ENCODE measurements around the gene FHDC1.

FHDC1 gene

GRCh38 chr4:152909901-152910300 is 26.2 kb upstream of the FHDC1 start:
- Histone ChIP-seq H3K9ac (ENCODE audit: low read length in 5 of 5) (no peak overlapping the region), H3K27me3 (ENCODE audit: control insufficient read depth in 5 of 5, insufficient read depth in 4 of 5, low read length in 5 of 5) (no peaks in the 10 kb centered on the region), H3K36me3 (ENCODE audit: control insufficient read depth in 5 of 5, insufficient read depth in 5 of 5, low read length in 5 of 5) (peaks cover 4 to 19% (median 17%) of the 10 kb centered on the region in 5 donors), H3K9me3 (ENCODE audit: control insufficient read depth in 5 of 5, low read length in 5 of 5) (no peaks in the 10 kb centered on the region), H3K4me3 (ENCODE audit: low read depth in 1 of 5, low read length in 5 of 5) (no peak overlapping the region), H3K4me1 (ENCODE audit: control insufficient read depth in 5 of 5, insufficient read depth in 5 of 5, low read length in 5 of 5) (no peaks in the 10 kb centered on the region), H3K27ac (ENCODE audit: low read depth, low read length) (no peak overlapping the region)

- Histone ChIP-seq H3K4me1 (ENCODE audit: control insufficient read depth in 5 of 5, insufficient read depth in 5 of 5, low read length in 5 of 5) (no peaks in the 10 kb centered on the region), H3K36me3 (ENCODE audit: control insufficient read depth in 5 of 5, insufficient read depth in 5 of 5, low read length in 5 of 5) (peaks cover 4 to 19% (median 17%) of the 10 kb centered on the region in 5 donors), H3K27ac (ENCODE audit: low read depth, low read length) (no peak overlapping the region)
These were observed 25.6 kb upstream of the FHDC1 start for GRCh38 chr4:152910521-152910920.

GRCh38 chr4:152917543-152918395 is 18.4 kb upstream of the FHDC1 start:
- Histone ChIP-seq H3K4me1 (ENCODE audit: control insufficient read depth in 5 of 5, insufficient read depth in 5 of 5, low read length in 5 of 5) (no peaks in the 10 kb centered on the region), H3K9ac (ENCODE audit: low read length in 5 of 5) (no peak overlapping the region), H3K27me3 (ENCODE audit: control insufficient read depth in 5 of 5, insufficient read depth in 4 of 5, low read length in 5 of 5) (no peaks in the 10 kb centered on the region), H3K9me3 (ENCODE audit: control insufficient read depth in 5 of 5, low read length in 5 of 5) (peaks cover 4 to 11% (median 6%) of the 10 kb centered on the region in 5 donors), H3K36me3 (ENCODE audit: control insufficient read depth in 5 of 5, insufficient read depth in 5 of 5, low read length in 5 of 5) (peaks cover 3 to 12% (median 4%) of the 10 kb centered on the region in 5 donors), H3K4me3 (ENCODE audit: low read depth in 1 of 5, low read length in 5 of 5) (no peak overlapping the region), H3K27ac (ENCODE audit: low read depth, low read length) (no peak overlapping the region)

More at GRCh38 chr4:152910521-152910920, 25.6 kb upstream of the FHDC1 start:
- H3K27me3 ChIP-seq (ENCODE audit: control insufficient read depth in 5 of 5, insufficient read depth in 4 of 5, low read length in 5 of 5), result no peaks in the 10 kb centered on the region
- no peak overlapping the region for H3K9ac ChIP-seq (ENCODE audit: low read length in 5 of 5)
- H3K4me3 ChIP-seq (ENCODE audit: low read depth in 1 of 5, low read length in 5 of 5), result no peak overlapping the region
- no peaks in the 10 kb centered on the region for H3K9me3 ChIP-seq (ENCODE audit: control insufficient read depth in 5 of 5, low read length in 5 of 5)

- Histone ChIP-seq H3K9ac (ENCODE audit: low read length in 5 of 5) (no peak overlapping the region), H3K4me1 (ENCODE audit: control insufficient read depth in 5 of 5, insufficient read depth in 5 of 5, low read length in 5 of 5) (no peaks in the 10 kb centered on the region), H3K27ac (ENCODE audit: low read depth, low read length) (no peak overlapping the region), H3K4me3 (ENCODE audit: low read depth in 1 of 5, low read length in 5 of 5) (no peak overlapping the region), H3K36me3 (ENCODE audit: control insufficient read depth in 5 of 5, insufficient read depth in 5 of 5, low read length in 5 of 5) (peaks cover 3 to 12% (median 4%) of the 10 kb centered on the region in 5 donors), H3K27me3 (ENCODE audit: control insufficient read depth in 5 of 5, insufficient read depth in 4 of 5, low read length in 5 of 5) (no peaks in the 10 kb centered on the region), H3K9me3 (ENCODE audit: control insufficient read depth in 5 of 5, low read length in 5 of 5) (peaks cover 4 to 11% (median 6%) of the 10 kb centered on the region in 5 donors)
These were observed 16.3 kb upstream of the FHDC1 start for GRCh38 chr4:152919826-152920225.

GRCh38 chr4:152920768-152921167 is 15.4 kb upstream of the FHDC1 start:
- peaks cover 3 to 12% (median 4%) of the 10 kb centered on the region in 5 donors for H3K36me3 ChIP-seq (ENCODE audit: control insufficient read depth in 5 of 5, insufficient read depth in 5 of 5, low read length in 5 of 5)
- no peak overlapping the region for H3K27ac ChIP-seq (ENCODE audit: low read depth, low read length)
- no peak overlapping the region for H3K4me3 ChIP-seq (ENCODE audit: low read depth in 1 of 5, low read length in 5 of 5)
- no peaks in the 10 kb centered on the region for H3K27me3 ChIP-seq (ENCODE audit: control insufficient read depth in 5 of 5, insufficient read depth in 4 of 5, low read length in 5 of 5)
- H3K4me1 ChIP-seq (ENCODE audit: control insufficient read depth in 5 of 5, insufficient read depth in 5 of 5, low read length in 5 of 5), result no peaks in the 10 kb centered on the region
- no peak overlapping the region for H3K9ac ChIP-seq (ENCODE audit: low read length in 5 of 5)
- peaks cover 4 to 11% (median 6%) of the 10 kb centered on the region in 5 donors for H3K9me3 ChIP-seq (ENCODE audit: control insufficient read depth in 5 of 5, low read length in 5 of 5)

- H3K4me3 ChIP-seq (ENCODE audit: low read depth in 1 of 5, low read length in 5 of 5), result no peak overlapping the region
- H3K9me3 ChIP-seq (ENCODE audit: control insufficient read depth in 5 of 5, low read length in 5 of 5), result peaks cover 4 to 11% (median 6%) of the 10 kb centered on the region in 5 donors
- no peak overlapping the region for H3K27ac ChIP-seq (ENCODE audit: low read depth, low read length)
- H3K9ac ChIP-seq (ENCODE audit: low read length in 5 of 5), result no peak overlapping the region
- no peaks in the 10 kb centered on the region for H3K4me1 ChIP-seq (ENCODE audit: control insufficient read depth in 5 of 5, insufficient read depth in 5 of 5, low read length in 5 of 5)
- peaks cover 3 to 12% (median 4%) of the 10 kb centered on the region in 5 donors for H3K36me3 ChIP-seq (ENCODE audit: control insufficient read depth in 5 of 5, insufficient read depth in 5 of 5, low read length in 5 of 5)
- H3K27me3 ChIP-seq (ENCODE audit: control insufficient read depth in 5 of 5, insufficient read depth in 4 of 5, low read length in 5 of 5), result no peaks in the 10 kb centered on the region
These were observed 14.8 kb upstream of the FHDC1 start for GRCh38 chr4:152921284-152921683.

- Histone ChIP-seq H3K4me3 (ENCODE audit: low read depth in 1 of 5, low read length in 5 of 5) (no peak overlapping the region), H3K36me3 (ENCODE audit: control insufficient read depth in 5 of 5, insufficient read depth in 5 of 5, low read length in 5 of 5) (no peaks in the 10 kb centered on the region), H3K27ac (ENCODE audit: low read depth, low read length) (no peak overlapping the region), H3K27me3 (ENCODE audit: control insufficient read depth in 5 of 5, insufficient read depth in 4 of 5, low read length in 5 of 5) (no peaks in the 10 kb centered on the region), H3K9me3 (ENCODE audit: control insufficient read depth in 5 of 5, low read length in 5 of 5) (no peaks in the 10 kb centered on the region), H3K9ac (ENCODE audit: low read length in 5 of 5) (no peak overlapping the region), H3K4me1 (ENCODE audit: control insufficient read depth in 5 of 5, insufficient read depth in 5 of 5, low read length in 5 of 5) (no peaks in the 10 kb centered on the region)
These were observed 10.3 kb upstream of the FHDC1 start for GRCh38 chr4:152925851-152926250.

- Histone ChIP-seq H3K4me3 (ENCODE audit: low read depth in 1 of 5, low read length in 5 of 5) (no peak overlapping the region), H3K36me3 (ENCODE audit: control insufficient read depth in 5 of 5, insufficient read depth in 5 of 5, low read length in 5 of 5) (no peaks in the 10 kb centered on the region), H3K27ac (ENCODE audit: low read depth, low read length) (no peak overlapping the region), H3K4me1 (ENCODE audit: control insufficient read depth in 5 of 5, insufficient read depth in 5 of 5, low read length in 5 of 5) (no peaks in the 10 kb centered on the region), H3K9ac (ENCODE audit: low read length in 5 of 5) (no peak overlapping the region), H3K27me3 (ENCODE audit: control insufficient read depth in 5 of 5, insufficient read depth in 4 of 5, low read length in 5 of 5) (no peaks in the 10 kb centered on the region), H3K9me3 (ENCODE audit: control insufficient read depth in 5 of 5, low read length in 5 of 5) (no peaks in the 10 kb centered on the region)
These were observed 9.2 kb upstream of the FHDC1 start for GRCh38 chr4:152926959-152927358.

- H3K27me3 ChIP-seq (ENCODE audit: control insufficient read depth in 5 of 5, insufficient read depth in 4 of 5, low read length in 5 of 5), result no peaks in the 10 kb centered on the region
- no peaks in the 10 kb centered on the region for H3K4me1 ChIP-seq (ENCODE audit: control insufficient read depth in 5 of 5, insufficient read depth in 5 of 5, low read length in 5 of 5)
- no peak overlapping the region for H3K9ac ChIP-seq (ENCODE audit: low read length in 5 of 5)
- H3K36me3 ChIP-seq (ENCODE audit: control insufficient read depth in 5 of 5, insufficient read depth in 5 of 5, low read length in 5 of 5), result no peaks in the 10 kb centered on the region
- no peak overlapping the region for H3K27ac ChIP-seq (ENCODE audit: low read depth, low read length)
- H3K9me3 ChIP-seq (ENCODE audit: control insufficient read depth in 5 of 5, low read length in 5 of 5), result no peaks in the 10 kb centered on the region
- no peak overlapping the region for H3K4me3 ChIP-seq (ENCODE audit: low read depth in 1 of 5, low read length in 5 of 5)
These were observed 8.4 kb upstream of the FHDC1 start for GRCh38 chr4:152927737-152928136.

- Histone ChIP-seq H3K27ac (ENCODE audit: low read depth, low read length) (no peak overlapping the region), H3K9ac (ENCODE audit: low read length in 5 of 5) (no peak overlapping the region), H3K4me3 (ENCODE audit: low read depth in 1 of 5, low read length in 5 of 5) (no peak overlapping the region), H3K4me1 (ENCODE audit: control insufficient read depth in 5 of 5, insufficient read depth in 5 of 5, low read length in 5 of 5) (no peaks in the 10 kb centered on the region), H3K36me3 (ENCODE audit: control insufficient read depth in 5 of 5, insufficient read depth in 5 of 5, low read length in 5 of 5) (no peaks in the 10 kb centered on the region), H3K27me3 (ENCODE audit: control insufficient read depth in 5 of 5, insufficient read depth in 4 of 5, low read length in 5 of 5) (no peaks in the 10 kb centered on the region), H3K9me3 (ENCODE audit: control insufficient read depth in 5 of 5, low read length in 5 of 5) (no peaks in the 10 kb centered on the region)
These were observed 7.8 kb upstream of the FHDC1 start for GRCh38 chr4:152928286-152928685.
